ENCODE measurements around the gene CPLX1. TPM values are rescaled to one million over a fixed set of nuclear protein-coding genes. Genes with fewer than 3 reads are reported as not detected.

Gene CPLX1
- total RNA-seq, 1 donor from 2014 or later, result not detected

DNA sequence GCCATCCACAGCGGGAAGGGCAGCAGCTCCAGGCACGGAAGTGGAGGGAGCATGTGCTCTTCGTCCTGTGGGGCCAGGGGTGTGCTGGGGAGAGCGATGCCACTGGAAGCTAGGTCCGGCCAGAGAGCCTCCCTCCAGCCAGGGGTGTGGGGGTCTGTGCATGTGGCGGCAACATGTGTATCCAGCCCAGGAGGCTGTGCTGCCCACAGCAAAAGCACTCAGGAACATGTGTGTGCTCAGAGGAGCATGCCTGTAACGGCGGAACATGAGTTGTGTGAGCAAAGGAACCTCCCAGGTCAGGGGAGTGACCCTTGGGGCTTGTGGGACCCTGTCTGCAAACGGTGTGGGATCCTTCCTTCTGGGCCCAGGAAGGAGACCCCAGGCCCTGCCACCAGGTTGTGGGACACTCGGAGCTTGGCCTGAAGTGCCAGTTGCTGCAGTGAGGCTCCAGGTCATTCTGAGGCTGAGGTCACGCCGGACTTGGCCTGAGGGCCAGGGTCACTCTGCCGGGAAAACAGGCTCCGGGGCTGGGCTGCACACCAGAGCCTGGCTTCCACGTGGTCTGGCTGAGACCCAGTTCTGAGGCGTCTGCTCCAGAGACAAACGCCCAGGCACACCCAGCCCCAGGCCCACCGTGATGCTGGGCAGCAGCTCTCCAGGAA, 37.2 kb downstream of the CPLX1 start:
- no peaks in the 10 kb centered on the region for H3K9me3 Mint-ChIP-seq (ENCODE audit: low read depth)
- TF ChIP-seq, protein P1, sequence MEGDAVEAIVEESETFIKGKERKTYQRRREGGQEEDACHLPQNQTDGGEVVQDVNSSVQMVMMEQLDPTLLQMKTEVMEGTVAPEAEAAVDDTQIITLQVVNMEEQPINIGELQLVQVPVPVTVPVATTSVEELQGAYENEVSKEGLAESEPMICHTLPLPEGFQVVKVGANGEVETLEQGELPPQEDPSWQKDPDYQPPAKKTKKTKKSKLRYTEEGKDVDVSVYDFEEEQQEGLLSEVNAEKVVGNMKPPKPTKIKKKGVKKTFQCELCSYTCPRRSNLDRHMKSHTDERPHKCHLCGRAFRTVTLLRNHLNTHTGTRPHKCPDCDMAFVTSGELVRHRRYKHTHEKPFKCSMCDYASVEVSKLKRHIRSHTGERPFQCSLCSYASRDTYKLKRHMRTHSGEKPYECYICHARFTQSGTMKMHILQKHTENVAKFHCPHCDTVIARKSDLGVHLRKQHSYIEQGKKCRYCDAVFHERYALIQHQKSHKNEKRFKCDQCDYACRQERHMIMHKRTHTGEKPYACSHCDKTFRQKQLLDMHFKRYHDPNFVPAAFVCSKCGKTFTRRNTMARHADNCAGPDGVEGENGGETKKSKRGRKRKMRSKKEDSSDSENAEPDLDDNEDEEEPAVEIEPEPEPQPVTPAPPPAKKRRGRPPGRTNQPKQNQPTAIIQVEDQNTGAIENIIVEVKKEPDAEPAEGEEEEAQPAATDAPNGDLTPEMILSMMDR (IDR thresholded peaks at IDR 0.05), result no peak
- no peak overlapping the region for H3K27ac Mint-ChIP-seq (ENCODE audit: unreplicated experiment)
- no peak overlapping the region for H3K4me3 Mint-ChIP-seq (ENCODE audit: unreplicated experiment)
- H3K4me1 Mint-ChIP-seq (ENCODE audit: low read depth), result peaks cover 3% of the 10 kb centered on the region
- DNase-seq (ENCODE audit: low spot score), result peak; percentile 85
- H3K36me3 Mint-ChIP-seq (ENCODE audit: low read depth), result no peaks in the 10 kb centered on the region
- H3K27me3 Mint-ChIP-seq (ENCODE audit: low read depth), result peaks cover 10% of the 10 kb centered on the region

DNA sequence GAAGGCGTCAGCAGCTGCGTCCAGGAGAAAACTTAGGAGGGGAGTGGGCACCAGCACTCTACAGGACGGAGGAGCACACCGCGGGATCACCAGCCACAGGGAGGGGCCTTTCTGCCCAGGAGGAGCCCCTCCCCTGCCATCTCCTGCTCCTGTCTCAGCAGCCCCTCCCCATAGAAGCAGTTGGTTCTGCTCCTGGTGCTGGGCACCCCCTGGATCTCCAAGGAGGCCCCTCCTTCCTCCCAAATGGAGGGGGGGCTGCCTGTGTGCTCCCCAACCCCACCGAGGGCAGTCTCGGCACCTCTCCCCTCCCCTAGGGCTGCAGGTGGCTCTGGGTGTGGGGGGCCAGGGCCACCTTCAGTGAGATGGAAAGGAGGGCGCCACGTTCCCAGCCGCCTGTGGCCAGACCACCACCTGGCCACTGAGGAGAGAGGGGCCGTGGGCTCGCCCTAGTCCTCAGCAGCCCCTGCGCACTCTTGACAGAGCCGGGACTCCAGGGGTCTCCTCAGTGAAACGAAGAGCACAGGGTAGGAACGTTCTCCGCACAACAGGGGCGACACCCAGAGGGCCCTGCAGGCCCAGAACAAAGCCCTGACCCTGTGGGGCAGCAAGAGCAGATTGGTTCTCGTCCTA, 37.8 kb downstream of the CPLX1 start:
- no peaks in the 10 kb centered on the region for H3K9me3 Mint-ChIP-seq (ENCODE audit: low read depth)
- DNase-seq (ENCODE audit: low spot score), result peak; percentile 81
- no peak overlapping the region for H3K4me3 Mint-ChIP-seq (ENCODE audit: unreplicated experiment)
- H3K27me3 Mint-ChIP-seq (ENCODE audit: low read depth), result peaks cover 10% of the 10 kb centered on the region
- H3K27ac Mint-ChIP-seq (ENCODE audit: unreplicated experiment), result no peak overlapping the region
- peaks cover 3% of the 10 kb centered on the region for H3K4me1 Mint-ChIP-seq (ENCODE audit: low read depth)
- no peaks in the 10 kb centered on the region for H3K36me3 Mint-ChIP-seq (ENCODE audit: low read depth)
- TF ChIP-seq, protein P1 (IDR thresholded peaks at IDR 0.05), result no peak

DNA sequence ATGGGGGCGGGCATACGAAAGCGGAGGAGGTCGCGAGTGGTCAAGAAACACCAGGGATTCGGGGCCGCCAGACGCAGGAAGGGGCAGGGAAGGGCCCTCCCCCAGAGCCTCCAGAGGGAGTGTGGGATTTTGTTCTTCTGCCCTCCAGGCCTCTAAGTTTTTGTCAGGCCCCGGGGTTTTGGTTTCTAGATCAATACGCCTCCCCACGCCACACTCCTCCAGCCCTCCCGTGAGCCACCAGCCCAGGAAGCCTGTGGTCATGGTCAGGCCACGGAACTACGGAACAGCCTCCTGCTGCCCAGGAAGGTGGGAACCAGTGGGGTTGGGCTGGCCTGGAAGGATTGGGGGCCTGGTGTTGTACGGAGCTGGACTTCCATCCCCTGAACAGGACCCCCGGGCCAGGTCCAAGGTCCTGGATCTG, 38.4 kb downstream of the CPLX1 start:
- TF ChIP-seq, protein P1 (IDR thresholded peaks at IDR 0.05), result no peak
- Mint-ChIP-seq H3K4me1 (ENCODE audit: low read depth) (peaks cover 4% of the 10 kb centered on the region), H3K27ac (ENCODE audit: unreplicated experiment) (no peak overlapping the region), H3K36me3 (ENCODE audit: low read depth) (no peaks in the 10 kb centered on the region), H3K4me3 (ENCODE audit: unreplicated experiment) (no peak overlapping the region), H3K27me3 (ENCODE audit: low read depth) (peaks cover 7% of the 10 kb centered on the region), H3K9me3 (ENCODE audit: low read depth) (no peaks in the 10 kb centered on the region)
- DNase-seq (ENCODE audit: low spot score), result no peak

DNA sequence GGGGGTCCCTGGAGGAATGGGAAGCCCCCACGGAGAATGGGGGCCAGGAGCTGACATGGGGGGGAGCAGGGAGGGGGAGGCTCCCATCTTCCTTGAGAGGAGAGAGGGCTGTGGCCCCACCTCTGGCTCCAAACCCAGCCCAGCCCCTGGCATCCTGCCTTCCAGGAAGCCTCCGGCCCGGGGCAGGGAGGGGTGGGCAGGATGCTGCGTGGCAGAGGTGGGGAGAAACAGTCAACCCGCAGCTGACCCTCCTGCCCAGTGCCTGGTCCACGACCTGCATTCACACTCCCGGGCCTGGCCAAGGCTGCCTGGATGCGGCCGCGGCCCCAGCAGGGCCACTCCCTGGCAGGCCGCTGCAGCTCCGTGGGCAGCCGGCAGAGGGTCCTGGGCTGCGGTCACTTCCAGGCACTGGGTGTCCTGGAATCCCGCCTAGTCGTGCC, 39.0 kb downstream of the CPLX1 start:
- Mint-ChIP-seq H3K27ac (ENCODE audit: unreplicated experiment) (no peak overlapping the region), H3K27me3 (ENCODE audit: low read depth) (peaks cover 7% of the 10 kb centered on the region), H3K9me3 (ENCODE audit: low read depth) (no peaks in the 10 kb centered on the region), H3K36me3 (ENCODE audit: low read depth) (no peaks in the 10 kb centered on the region), H3K4me1 (ENCODE audit: low read depth) (peaks cover 10% of the 10 kb centered on the region), H3K4me3 (ENCODE audit: unreplicated experiment) (no peak overlapping the region)
- TF ChIP-seq, protein P1 (IDR thresholded peaks at IDR 0.05), result no peak
- DNase-seq (ENCODE audit: low spot score), result peak; percentile 79

DNA sequence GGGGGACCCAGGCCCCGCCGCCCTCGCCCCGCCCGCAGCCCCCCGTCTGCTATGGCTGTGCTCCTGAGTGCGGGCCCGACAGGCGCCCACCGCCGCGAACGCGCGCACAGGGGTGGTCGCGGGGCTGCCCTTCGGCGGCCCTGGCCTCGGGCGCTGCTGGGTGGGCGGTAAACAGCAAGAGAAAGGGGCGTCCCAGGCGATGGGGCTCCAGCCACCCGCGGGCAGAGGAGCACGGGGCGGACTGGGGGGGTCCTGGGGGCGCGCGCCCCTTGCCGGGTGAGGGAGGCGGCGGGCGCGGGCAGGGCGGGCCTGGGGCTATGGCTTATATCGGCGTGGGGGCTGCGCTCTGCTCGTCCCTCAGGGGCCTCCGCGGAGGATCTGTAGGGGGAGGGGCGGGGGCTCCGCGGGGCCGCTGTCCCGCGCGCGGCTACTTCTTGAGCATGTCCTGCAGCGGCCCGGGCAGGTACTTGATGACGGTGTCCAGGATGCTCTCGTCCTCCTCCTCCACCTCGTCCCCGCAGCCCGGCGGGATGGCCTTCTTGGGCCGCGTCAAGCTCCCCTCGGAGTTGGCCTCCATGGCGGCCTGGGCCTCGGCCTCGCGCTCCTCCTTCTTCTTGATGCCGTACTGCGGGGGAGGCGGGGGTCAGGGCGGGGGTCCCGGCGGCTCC, 39.7 kb downstream of the CPLX1 start:
- TF ChIP-seq, protein P1 (IDR thresholded peaks at IDR 0.05), result no peak
- no peaks in the 10 kb centered on the region for H3K36me3 Mint-ChIP-seq (ENCODE audit: low read depth)
- H3K4me1 Mint-ChIP-seq (ENCODE audit: low read depth), result peaks cover 10% of the 10 kb centered on the region
- peak; percentile 79 for DNase-seq (ENCODE audit: low spot score)
- no peaks in the 10 kb centered on the region for H3K9me3 Mint-ChIP-seq (ENCODE audit: low read depth)
- H3K4me3 Mint-ChIP-seq (ENCODE audit: unreplicated experiment), result no peak overlapping the region
- no peak overlapping the region for H3K27ac Mint-ChIP-seq (ENCODE audit: unreplicated experiment)
- H3K27me3 Mint-ChIP-seq (ENCODE audit: low read depth), result peaks cover 7% of the 10 kb centered on the region

Data from chondrocyte (in vitro differentiated cells).